ENCODE results near the gene PSMD13.

- no peak for TF ChIP-seq CTCF (IDR thresholded peaks at IDR 0.05)
- TF ChIP-seq POLR2AphosphoS5 (IDR thresholded peaks at IDR 0.05; ENCODE audit: insufficient read depth in 1 of 2, low read depth in 1 of 2): no peak
Observed at GRCh38 chr11:211295-211694, 25.5 kb upstream of the PSMD13 start.

Data from vagina (tissue), 2 donors.